HepG2 (cell line): Measurements from ENCODE around the gene KCNT2. TPM values are rescaled to one million over a fixed set of nuclear protein-coding genes. Genes with fewer than 3 reads are reported as not detected.
"Not testable (repeated sequence)": the region's sequence is repeated elsewhere in the genome, so short reads cannot be mapped to it uniquely, and the experiment has no call there.

Experiments used
- ATAC-seq: fragments of 200-7000 bp; cut with Tn5 transposase; 3 replicates; pipeline ENCODE4 v1.9.1; 2020; ENCODE audit warnings: mild to moderate bottlenecking, moderate library complexity
- BruUV-seq: library from RNA; stranded (reverse); fragments of 400-500 nt; replicated peaks from 2 replicates; lab custom pipeline; 2021; lab: Mats Ljungman, UMichigan
- CTCF ChIA-PET: fragments of 300-600 bp; formaldehyde crosslinking; extraction: SDS; loops from one replicate; lab custom pipeline; 2021; ENCODE audit warnings: low total read pairs, inconsistent platforms, low intra/inter-chr PET ratio; lab: Yijun Ruan, JAX
- POLR2A ChIA-PET: fragments of 350-600 bp; sonication (Branson Sonifier 250); formaldehyde crosslinking; loops from one replicate; lab custom pipeline; 2020; ENCODE audit warnings: antibody characterized with exemption, inconsistent platforms; lab: Yijun Ruan, JAX
- DNase-seq: peaks from one replicate; pipeline ENCODE4 v3.0.0-alpha.2; 2015; ENCODE audit warnings: low spot score
- FAIRE-seq: peaks from 3 replicates; lab custom pipeline; 2011; peaks lifted over from hg19 to GRCh38; lab: Jason Lieb, UNC
- H2AFZ ChIP-seq: one replicate; pipeline ENCODE4 v1.6.1; 2011; ENCODE audit warnings: low read length, inconsistent platforms
- H3K27ac ChIP-seq: fragments of 300-600 bp; 3 replicates; pipeline ENCODE4 v1.8.0; 2011; ENCODE audit warnings: mixed run types, mild to moderate bottlenecking, mixed read lengths, low read length, inconsistent platforms; ENCODE audit not compliant: insufficient read depth; ENCODE audit errors: extremely low read length
- H3K27me3 ChIP-seq, 2 experiments: fragments of 200-600 bp in 1 of 2; 2 replicates in 1 of 2; 3 replicates in 1 of 2; pipeline versions ENCODE4 v1.6.0 to v1.8.0; 2011; ENCODE audit warnings: low read length in 2 of 2, mild to moderate bottlenecking in 2 of 2, moderate library complexity in 2 of 2, inconsistent platforms in 1 of 2; ENCODE audit not compliant: insufficient read depth in 2 of 2, control insufficient read depth in 1 of 2
- H3K36me3 ChIP-seq, 2 experiments: fragments of 200-600 bp in 1 of 2; replicated peaks in 1 of 2; 2 replicates in 1 of 2; 3 replicates in 1 of 2; pipeline versions ENCODE4 v1.5.1 to v1.8.0; 2011; ENCODE audit warnings: low read length in 2 of 2, inconsistent platforms in 1 of 2; ENCODE audit not compliant: insufficient read depth in 2 of 2, control insufficient read depth in 1 of 2
- H3K4me1 ChIP-seq: 2 replicates; pipeline ENCODE4 v1.5.1; 2012; ENCODE audit warnings: low read length, inconsistent platforms; ENCODE audit not compliant: insufficient read depth
- H3K4me2 ChIP-seq: 2 replicates; pipeline ENCODE4 v1.6.0; 2011; ENCODE audit warnings: low read depth, low read length, inconsistent platforms
- H3K4me3 ChIP-seq, 3 experiments: fragments of 200-600 bp in 1 of 3; sonication (generic), shearing (Covaris generic) in 1 of 3; replicated peaks in 1 of 3; 2 replicates each; pipeline ENCODE4 v1.5.1; 2011 to 2016; ENCODE audit warnings: low read length in 3 of 3, inconsistent platforms in 2 of 3, low read depth in 2 of 3, mild to moderate bottlenecking in 2 of 3, control low read depth in 1 of 3, mixed read lengths in 1 of 3; ENCODE audit not compliant: insufficient read depth in 1 of 3
- H3K79me2 ChIP-seq: one replicate; pipeline ENCODE4 v1.6.1; 2011; ENCODE audit warnings: low read length, inconsistent platforms; ENCODE audit not compliant: insufficient read depth
- H3K9ac ChIP-seq: 2 replicates; pipeline ENCODE4 v1.6.0; 2011; ENCODE audit warnings: mild to moderate bottlenecking, low read depth, low read length, inconsistent platforms; ENCODE audit not compliant: insufficient read depth
- H3K9me3 ChIP-seq: 2 replicates; pipeline ENCODE4 v1.5.1; 2012; ENCODE audit warnings: mild to moderate bottlenecking, low read length
- H4K20me1 ChIP-seq: 2 replicates; pipeline ENCODE4 v1.6.0; 2011; ENCODE audit warnings: inconsistent platforms, mild to moderate bottlenecking, low read length, moderate library complexity; ENCODE audit not compliant: insufficient read depth
- NR2C2 ChIP-seq: sonication (generic); formaldehyde crosslinking; IDR thresholded peaks from 2 replicates; pipeline ENCODE4 v1.4.0; 2020; ENCODE audit warnings: missing genetic modification reagents, mild to moderate bottlenecking, moderate library complexity, borderline replicate concordance
- NR2F1 ChIP-seq, 2 experiments: fragments of 450-650 bp in 1 of 2; formaldehyde crosslinking in 1 of 2; IDR thresholded peaks; 2 replicates each; pipeline versions ENCODE4 v1.5.0 to v1.6.1; 2016 to 2020; ENCODE audit warnings: mild to moderate bottlenecking in 1 of 2, missing compliant biosample characterization in 1 of 2, missing genetic modification reagents in 1 of 2, moderate library complexity in 1 of 2
- ZNF235 ChIP-seq: sonication (generic); formaldehyde crosslinking; IDR thresholded peaks from 2 replicates; pipeline ENCODE4 v1.8.1; 2023; ENCODE audit warnings: mild to moderate bottlenecking, missing genetic modification reagents, borderline replicate concordance
- ZNF616 ChIP-seq: sonication (generic); formaldehyde crosslinking; IDR thresholded peaks from 2 replicates; pipeline ENCODE4 v1.5.0; 2020; ENCODE audit warnings: low read depth, mild to moderate bottlenecking, missing genetic modification reagents
- WGBS: methylation state at CpG from one replicate; pipeline ENCODE4 v1.1.6; 2017; ENCODE audit warnings: low lambda C conversion rate; 5-methylcytosine and 5-hydroxymethylcytosine counted together
- in situ Hi-C: cut with HindIII; loops from 2 replicates; pipeline ENCODE4 v1.10.0; 2017; ENCODE audit warnings: low pct_unique_long_range_greater_than_20kb; ENCODE audit not compliant: extremely low pct_ligation_motif_present
- intact Hi-C: fragments of 100-400 bp; cut with micrococcal nuclease; formaldehyde crosslinking; loops from one replicate; pipeline ENCODE4 v1.10.0; 2022; ENCODE audit not compliant: unreplicated experiment
- polyA plus RNA-seq, 8 experiments: library from polyadenylated mRNA; depleted of rRNA in 3 of 8; stranded (reverse) in 7 of 8; unstranded in 1 of 8; fragments of >200 nt; fragmentation: Illumina TruSeq in 4 of 8; extraction: Trizol in 4 of 8; gene quantifications; 2 replicates each; pipeline versions ENCODE4 v1.2.1 to v1.2.3, GENCODE V29; 2011 to 2016; ENCODE audit warnings: low read depth in 4 of 8, missing spikeins in 1 of 8, mixed read lengths in 1 of 8; ENCODE audit not compliant: insufficient read depth in 1 of 8
- total RNA-seq, 5 experiments: library from RNA; depleted of rRNA; stranded (reverse); fragments of >200 nt; fragmentation: Illumina TruSeq; extraction: Trizol; gene quantifications; 2 replicates each; pipeline ENCODE4 v1.2.3, GENCODE V29; 2016; ENCODE audit warnings: low read depth in 1 of 5

Gene KCNT2
- total and polyA plus RNA-seq, 2 of the 13 experiments (the other 11 are each of a cell fraction or from before 2014, with no cell fraction given): not detected

- TF ChIP-seq ZNF235 (CRISPR knock-in tag): no peak
- TF ChIP-seq, all 625 proteins: peak for 0
Observed at GRCh38 chr1:196510451-196510850, 97.8 kb downstream of the KCNT2 start (continued).

GRCh38 chr1:196504224-196504623 is 104.0 kb downstream of the KCNT2 start:
- H3K4me1 ChIP-seq, CTCF ChIA-PET, H3K27ac ChIP-seq, H2AFZ ChIP-seq, intact Hi-C loops, POLR2A ChIA-PET, H3K9ac ChIP-seq, DNase-seq, H3K4me2 ChIP-seq, H3K4me3 ChIP-seq, H3K36me3 ChIP-seq, H3K27me3 ChIP-seq, H4K20me1 ChIP-seq, ATAC-seq, BruUV-seq, H3K79me2 ChIP-seq, FAIRE-seq, in situ Hi-C loops, H3K9me3 ChIP-seq: not testable (repeated sequence)
- 46% methylated on average over 1 of the region's 1 CpG for WGBS

- no peaks in the 10 kb centered on the region for H3K4me1 ChIP-seq
- intact Hi-C loops (no loop called here), in situ Hi-C loops (no loop called here)
- ChIA-PET CTCF (no interaction called here), POLR2A (no interaction called here)
- no peak overlapping the region for H3K9ac ChIP-seq
- H3K9me3 ChIP-seq: no peaks in the 10 kb centered on the region
- H3K27me3 ChIP-seq: no peaks in the 10 kb centered on the region
- BruUV-seq: no TSS peak
- 22% methylated on average over 2 of the region's 2 CpGs for WGBS
- FAIRE-seq (no peak), DNase-seq (no peak), ATAC-seq (no peak)
- no peak overlapping the region for H3K4me3 ChIP-seq
- no peak overlapping the region for H2AFZ ChIP-seq
- H3K27ac ChIP-seq: no peak overlapping the region
- no peaks in the 10 kb centered on the region for H3K36me3 ChIP-seq
- TF ChIP-seq NR2C2 (CRISPR knock-in tag) (no peak), NR2F1 (CRISPR knock-in tag; IDR thresholded peaks at IDR 0.05) (no peak), ZNF616 (CRISPR knock-in tag) (no peak)
- TF ChIP-seq, all 625 proteins: peak for 0
- Histone ChIP-seq H3K79me2 (no peaks in the 10 kb centered on the region), H3K4me2 (no peak overlapping the region), H4K20me1 (no peaks in the 10 kb centered on the region)
Observed at GRCh38 chr1:196502437-196502836, 105.8 kb downstream of the KCNT2 start.
